ENCODE measurements around the gene COL1A1. TPM values are rescaled to one million over a fixed set of nuclear protein-coding genes. Genes with fewer than 3 reads are reported as not detected.
A peak's percentile ranks its signal among the peaks of the same experiment; 100 is the strongest.

The COL1A1 gene
- total RNA-seq, 2 experiments from 2014 or later = 2.3 to 3.7 TPM

- peaks cover 1% of the 10 kb centered on the region for H3K27me3 Mint-ChIP-seq
- ChIA-PET CTCF (interaction anchor here (0.9 to 3.5 kb wide), 2 partner anchors 20 kb away, joined by 3 to 17 read pairs; partner anchors contain the start of gene COL1A1), POLR2A (interaction anchor here (1.0 kb wide), 1 partner anchor 8 kb away, joined by 3 read pairs; no protein-coding TSS in a partner anchor)
- peaks cover 7% of the 10 kb centered on the region for H3K36me3 Mint-ChIP-seq
- intact Hi-C loops (cut with micrococcal nuclease) = no loop called here
- H3K4me1 Mint-ChIP-seq (ENCODE audit: low read depth) = peaks cover 10% of the 10 kb centered on the region
- DNase-seq = no peak
- no peak overlapping the region for H3K4me3 Mint-ChIP-seq
- no peak overlapping the region for H3K27ac Mint-ChIP-seq
- H3K9me3 Mint-ChIP-seq = peaks cover 17% of the 10 kb centered on the region
These were observed 19.9 kb upstream of the COL1A1 start for GRCh38 chr17:50221266-50221863.

GRCh38 chr17:50220811-50221210 lies 19.4 kb upstream of the COL1A1 start:
- POLR2A ChIA-PET = no interaction called here
- Mint-ChIP-seq H3K4me3 (no peak overlapping the region), H3K27ac (no peak overlapping the region)

GRCh38 chr17:50219939-50220465 lies 18.6 kb upstream of the COL1A1 start:
- ChIA-PET POLR2A (no interaction called here), CTCF (interaction anchor here (0.7 to 3.5 kb wide), 4 partner anchors 19 to 76 kb away, joined by 3 to 17 read pairs (median 3); partner anchors contain the start of gene COL1A1)
- Mint-ChIP-seq H3K27ac (no peak overlapping the region), H3K27me3 (peaks cover 1% of the 10 kb centered on the region), H3K36me3 (no peaks in the 10 kb centered on the region), H3K4me1 (ENCODE audit: low read depth) (peaks cover 10% of the 10 kb centered on the region), H3K4me3 (no peak overlapping the region), H3K9me3 (peaks cover 6% of the 10 kb centered on the region)
- intact Hi-C loops (cut with micrococcal nuclease) = no loop called here
- DNase-seq = no peak

More at GRCh38 chr17:50220811-50221210, 19.4 kb upstream of the COL1A1 start:
- Mint-ChIP-seq H3K36me3 (peaks cover 4% of the 10 kb centered on the region), H3K4me1 (ENCODE audit: low read depth) (peaks cover 10% of the 10 kb centered on the region), H3K27me3 (peaks cover 1% of the 10 kb centered on the region), H3K9me3 (peaks cover 14% of the 10 kb centered on the region)
- CTCF ChIA-PET = interaction anchor here (0.7 to 3.5 kb wide), 3 partner anchors 20 to 75 kb away, joined by 3 to 17 read pairs (median 3); partner anchors contain the start of gene COL1A1
- no peak for DNase-seq
- intact Hi-C loops (cut with micrococcal nuclease) = no loop called here

GRCh38 chr17:50219342-50219741 lies 17.9 kb upstream of the COL1A1 start:
- ChIA-PET CTCF (interaction anchor here (1.2 to 3.5 kb wide), 2 partner anchors 18 to 51 kb away, joined by 3 to 17 read pairs; partner anchors contain the start of gene COL1A1), POLR2A (no interaction called here)
- no peaks in the 10 kb centered on the region for H3K36me3 Mint-ChIP-seq
- no peak for DNase-seq
- H3K4me3 Mint-ChIP-seq = no peak overlapping the region
- peaks cover 10% of the 10 kb centered on the region for H3K4me1 Mint-ChIP-seq (ENCODE audit: low read depth)
- H3K9me3 Mint-ChIP-seq = peaks cover under 1% of the 10 kb centered on the region
- intact Hi-C loops (cut with micrococcal nuclease) = no loop called here
- no peak overlapping the region for H3K27ac Mint-ChIP-seq
- peaks cover 1% of the 10 kb centered on the region for H3K27me3 Mint-ChIP-seq

- Mint-ChIP-seq H3K4me1 (ENCODE audit: low read depth) (peaks cover 10% of the 10 kb centered on the region), H3K9me3 (no peaks in the 10 kb centered on the region), H3K27me3 (peaks cover 1% of the 10 kb centered on the region), H3K4me3 (no peak overlapping the region), H3K36me3 (no peaks in the 10 kb centered on the region), H3K27ac (no peak overlapping the region)
- POLR2A ChIA-PET = no interaction called here
- CTCF ChIA-PET = interaction anchor here (1.2 to 3.5 kb wide), 2 partner anchors 18 to 51 kb away, joined by 3 to 17 read pairs; partner anchors contain the start of gene COL1A1
- no peak for DNase-seq
- intact Hi-C loops (cut with micrococcal nuclease) = no loop called here
These were observed 17.4 kb upstream of the COL1A1 start for GRCh38 chr17:50218771-50219315.

GRCh38 chr17:50218071-50218759 lies 16.8 kb upstream of the COL1A1 start:
- DNase-seq = no peak
- Mint-ChIP-seq H3K4me1 (ENCODE audit: low read depth) (peaks cover 13% of the 10 kb centered on the region), H3K9me3 (no peaks in the 10 kb centered on the region), H3K27me3 (no peaks in the 10 kb centered on the region), H3K36me3 (no peaks in the 10 kb centered on the region), H3K4me3 (no peak overlapping the region), H3K27ac (no peak overlapping the region)
- intact Hi-C loops (cut with micrococcal nuclease) = no loop called here
- CTCF ChIA-PET = interaction anchor here (0.6 to 3.5 kb wide), 2 partner anchors 17 to 954 kb away, joined by 4 to 17 read pairs; partner anchors contain the start of gene COL1A1
- POLR2A ChIA-PET = no interaction called here

GRCh38 chr17:50217591-50217990 lies 16.2 kb upstream of the COL1A1 start:
- H3K36me3 Mint-ChIP-seq = no peaks in the 10 kb centered on the region
- CTCF ChIA-PET = interaction anchor here (0.6 to 7.2 kb wide), 3 partner anchors 16 to 953 kb away, joined by 4 to 70 read pairs (median 17); partner anchors contain the start of gene COL1A1
- DNase-seq = no peak
- peaks cover 20% of the 10 kb centered on the region for H3K4me1 Mint-ChIP-seq (ENCODE audit: low read depth)
- POLR2A ChIA-PET = interaction anchor here (1.2 kb wide), 1 partner anchor 17 kb away, joined by 3 read pairs; no protein-coding TSS in a partner anchor
- intact Hi-C loops (cut with micrococcal nuclease) = no loop called here
- H3K9me3 Mint-ChIP-seq = no peaks in the 10 kb centered on the region
- no peaks in the 10 kb centered on the region for H3K27me3 Mint-ChIP-seq
- H3K4me3 Mint-ChIP-seq = no peak overlapping the region
- no peak overlapping the region for H3K27ac Mint-ChIP-seq

- no peak overlapping the region for H3K27ac Mint-ChIP-seq
- DNase-seq = no peak
- no peaks in the 10 kb centered on the region for H3K36me3 Mint-ChIP-seq
- H3K4me1 Mint-ChIP-seq (ENCODE audit: low read depth) = peaks cover 24% of the 10 kb centered on the region
- H3K9me3 Mint-ChIP-seq = no peaks in the 10 kb centered on the region
- H3K27me3 Mint-ChIP-seq = peaks cover 9% of the 10 kb centered on the region
- CTCF ChIA-PET = interaction anchor here (0.9 to 16.6 kb wide), 6 partner anchors 14 to 94 kb away, joined by 3 to 324 read pairs (median 6); partner anchors contain the start of genes COL1A1 and TMEM92
- intact Hi-C loops (cut with micrococcal nuclease) = loop anchor here (5.0 kb wide), 1 partner anchor 117 kb away; no protein-coding TSS in a partner anchor
- POLR2A ChIA-PET = no interaction called here
- H3K4me3 Mint-ChIP-seq = no peak overlapping the region
These were observed 13.7 kb upstream of the COL1A1 start for GRCh38 chr17:50214976-50215760.

- Mint-ChIP-seq H3K4me1 (ENCODE audit: low read depth) (peaks cover 18% of the 10 kb centered on the region), H3K27me3 (peaks cover 13% of the 10 kb centered on the region), H3K4me3 (no peak overlapping the region), H3K27ac (no peak overlapping the region), H3K9me3 (no peaks in the 10 kb centered on the region), H3K36me3 (no peaks in the 10 kb centered on the region)
- peak; percentile 85 for DNase-seq
- intact Hi-C loops (cut with micrococcal nuclease) = loop anchor here (5.0 kb wide), 1 partner anchor 119 kb away; no protein-coding TSS in a partner anchor
- ChIA-PET POLR2A (interaction anchor here (1.0 kb wide), 1 partner anchor 9 kb away, joined by 3 read pairs; no protein-coding TSS in a partner anchor), CTCF (interaction anchor here (0.6 to 16.6 kb wide), 8 partner anchors 12 to 85 kb away, joined by 3 to 324 read pairs (median 6); partner anchors contain the start of genes COL1A1 and TMEM92)
These were observed 11.9 kb upstream of the COL1A1 start for GRCh38 chr17:50213026-50214022.

- Mint-ChIP-seq H3K4me1 (ENCODE audit: low read depth) (peaks cover 18% of the 10 kb centered on the region), H3K27me3 (peaks cover 23% of the 10 kb centered on the region), H3K9me3 (no peaks in the 10 kb centered on the region), H3K27ac (no peak overlapping the region), H3K4me3 (no peak overlapping the region), H3K36me3 (no peaks in the 10 kb centered on the region)
- ChIA-PET POLR2A (no interaction called here), CTCF (interaction anchor here (0.7 to 16.6 kb wide), 5 partner anchors 11 to 60 kb away, joined by 3 to 324 read pairs (median 11); partner anchors contain the start of genes COL1A1 and TMEM92)
- no peak for DNase-seq
- intact Hi-C loops (cut with micrococcal nuclease) = loop anchor here (5.0 kb wide), 1 partner anchor 120 kb away; no protein-coding TSS in a partner anchor
These were observed 10.9 kb upstream of the COL1A1 start for GRCh38 chr17:50212121-50212843.
